NCI-H510A (cell line): Measurements from ENCODE around the gene PRKAR1A.

Experiments used
- DNase-seq: peaks from one replicate; lab custom pipeline; 2025; lab: John Stamatoyannopoulos, UW

Gene PRKAR1A

GRCh38 chr17:68542698-68543463 lies 30.7 kb downstream of the PRKAR1A start:
- DNase-seq, result no peak

GRCh38 chr17:68544111-68544915 lies 32.1 kb downstream of the PRKAR1A start:
- DNase-seq, result no peak

DNA sequence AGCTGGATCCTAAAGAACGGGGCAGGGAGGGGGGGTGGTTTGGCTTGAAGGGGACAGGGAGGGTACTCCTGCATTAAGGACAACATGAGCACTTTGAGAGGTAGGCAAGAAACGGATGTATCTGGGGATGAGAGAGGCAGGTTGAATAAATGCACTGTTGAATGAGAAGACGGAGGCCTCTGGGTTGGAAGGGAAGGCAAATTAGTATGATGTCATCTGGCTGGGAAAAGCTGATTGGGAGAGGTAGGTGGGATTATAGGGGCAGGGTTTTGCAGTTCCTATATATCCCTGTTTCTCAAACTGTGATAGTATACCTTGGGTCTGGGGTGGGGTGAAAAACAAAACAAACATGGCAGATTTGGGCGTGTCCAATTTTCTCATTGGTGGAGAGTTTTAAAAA lies 44.3 kb downstream of the PRKAR1A start:
- no peak for DNase-seq

DNA sequence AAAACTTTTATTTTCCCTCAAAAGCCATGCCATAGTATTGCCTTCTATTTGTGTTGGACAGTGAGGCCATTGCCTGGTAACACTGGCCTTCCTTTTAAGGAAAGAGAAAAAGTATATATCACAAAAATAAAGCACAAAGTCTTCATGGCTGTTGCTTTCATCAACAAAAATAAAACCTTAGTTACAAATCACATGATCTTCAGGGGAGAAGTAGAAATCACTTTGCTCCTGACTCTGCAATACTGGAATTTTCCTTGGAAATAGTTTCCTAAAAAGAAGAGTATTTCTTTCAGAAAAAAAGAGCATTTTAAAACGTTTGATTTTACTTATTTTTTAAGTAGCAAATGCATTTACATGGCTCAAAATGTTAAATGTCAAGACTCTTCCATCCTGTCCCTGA lies 47.1 kb downstream of the PRKAR1A start:
- DNase-seq, result no peak

- no peak for DNase-seq
Observed at GRCh38 chr17:68560966-68561720, 48.9 kb downstream of the PRKAR1A start.

GRCh38 chr17:68562736-68563135 lies 50.5 kb downstream of the PRKAR1A start:
- DNase-seq, result no peak

DNA sequence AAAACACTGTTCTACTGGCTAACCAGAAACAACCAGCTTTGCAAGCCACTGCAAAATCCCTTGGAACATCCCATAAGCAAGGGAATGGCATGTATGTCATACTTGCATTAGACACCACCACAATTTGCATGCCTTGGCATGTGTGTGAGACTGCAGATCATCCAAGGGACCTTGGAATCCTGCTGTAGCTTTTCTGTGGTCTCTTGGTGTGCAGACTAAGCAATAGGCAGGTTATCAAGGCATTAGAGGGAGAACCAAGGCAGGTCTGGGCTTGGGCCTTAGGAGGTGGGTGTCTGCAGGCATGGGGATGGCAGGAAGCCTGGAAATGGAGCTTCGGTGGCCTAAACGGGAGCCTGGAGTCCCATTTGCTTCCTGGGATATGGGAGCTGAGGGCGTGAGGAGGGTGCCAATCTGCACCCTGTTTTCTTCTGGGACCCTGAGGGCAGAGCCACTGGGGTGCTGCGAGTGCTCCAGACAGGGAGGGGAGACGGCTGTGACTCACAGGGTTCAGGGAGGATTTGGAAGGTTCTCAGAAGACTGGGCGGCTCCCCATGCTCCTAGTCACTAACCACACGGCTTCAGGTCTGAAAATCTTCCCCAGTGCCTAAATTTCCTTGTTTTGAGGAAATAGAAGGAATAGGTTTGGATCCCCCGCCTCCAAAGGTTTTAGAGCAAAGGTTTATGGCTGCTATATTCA lies 52.3 kb downstream of the PRKAR1A start:
- DNase-seq, result no peak

- no peak for DNase-seq
Observed at GRCh38 chr17:68565661-68566441, 53.6 kb downstream of the PRKAR1A start.

GRCh38 chr17:68566442-68566738 lies 54.2 kb downstream of the PRKAR1A start:
- DNase-seq, result no peak

DNA sequence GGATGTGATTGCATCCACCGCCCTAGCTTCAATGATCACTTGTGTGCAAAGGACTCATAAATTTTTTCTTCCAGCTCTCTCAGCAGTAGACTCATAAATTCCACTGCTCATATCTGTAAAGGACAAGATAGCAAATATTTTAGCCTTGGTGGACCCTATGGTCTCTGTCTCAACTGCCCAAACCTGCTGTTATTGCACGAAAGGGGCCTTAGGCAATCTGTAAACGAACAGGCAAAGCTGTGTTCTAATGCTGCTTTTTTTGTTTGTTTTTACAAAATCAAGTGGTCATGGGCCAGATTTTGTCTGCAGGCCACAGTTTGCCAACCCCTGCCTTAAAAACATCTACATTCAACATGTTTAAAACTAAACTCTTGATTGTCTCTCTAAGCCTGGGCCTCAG lies 54.8 kb downstream of the PRKAR1A start:
- DNase-seq, result no peak

DNA sequence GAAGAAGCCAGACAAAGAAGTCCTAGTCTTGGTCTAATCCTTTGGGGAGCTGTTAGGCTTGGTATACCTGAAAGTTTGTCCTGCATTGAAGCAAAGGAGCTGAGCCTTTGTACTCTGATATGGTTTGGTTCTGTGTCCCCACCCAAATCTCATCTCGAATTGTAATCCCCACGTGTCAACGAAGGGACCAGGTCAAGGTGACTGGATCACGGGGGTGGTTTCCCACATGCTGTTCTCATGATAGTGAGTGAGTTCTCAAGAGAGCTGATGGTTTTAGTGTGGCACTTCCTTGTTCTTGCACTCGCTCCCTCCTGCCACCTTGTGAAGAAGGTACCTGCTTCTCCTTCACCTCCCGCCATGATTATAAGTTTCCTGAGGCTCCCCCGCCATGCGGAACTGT lies 55.4 kb downstream of the PRKAR1A start:
- no peak for DNase-seq

GRCh38 chr17:68568581-68568980 lies 56.4 kb downstream of the PRKAR1A start:
- no peak for DNase-seq

DNA sequence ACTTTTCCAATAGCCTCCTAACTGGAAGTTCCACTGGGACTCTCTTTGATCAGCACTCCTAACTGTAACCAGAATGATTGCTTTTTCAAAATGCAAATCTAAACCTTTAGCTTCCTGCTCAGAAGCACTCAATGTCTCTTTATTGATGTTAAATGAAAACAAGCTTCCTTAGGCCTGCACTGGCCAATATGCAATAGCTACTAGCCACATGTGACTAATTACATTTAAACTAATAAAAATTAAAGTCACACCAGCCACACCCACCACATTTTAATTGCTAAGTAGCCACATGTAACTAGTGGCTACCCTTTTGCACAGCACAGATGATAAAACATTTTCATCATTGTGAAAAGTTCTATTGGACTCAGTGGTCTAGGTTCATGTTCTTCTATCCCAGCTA lies 57.1 kb downstream of the PRKAR1A start:
- no peak for DNase-seq

DNA sequence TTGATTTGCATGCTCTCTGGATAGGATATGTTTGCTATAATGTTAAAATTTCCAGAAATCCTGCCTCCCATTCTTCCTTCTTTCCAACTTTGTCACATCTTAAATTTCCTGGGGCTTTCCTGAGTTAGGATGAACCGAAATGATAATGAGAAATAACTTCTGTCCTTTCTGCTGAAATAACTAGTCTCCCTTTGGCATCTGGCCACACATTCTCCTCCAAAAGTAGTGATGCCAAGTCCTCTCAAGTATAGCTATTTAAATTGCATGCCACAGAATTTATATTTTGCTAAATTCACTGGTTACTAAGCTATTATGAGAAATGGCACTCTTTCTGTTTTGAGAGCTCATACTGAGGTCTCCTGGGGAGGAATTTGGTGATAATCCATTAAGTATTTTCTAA lies 58.3 kb downstream of the PRKAR1A start:
- no peak for DNase-seq

GRCh38 chr17:68572138-68572842 lies 60.1 kb downstream of the PRKAR1A start:
- no peak for DNase-seq

- DNase-seq, result no peak
Observed at GRCh38 chr17:68573338-68573737, 61.1 kb downstream of the PRKAR1A start.

- DNase-seq, result no peak
Observed at GRCh38 chr17:68576137-68576536, 63.9 kb downstream of the PRKAR1A start.

GRCh38 chr17:68576811-68577496 lies 64.7 kb downstream of the PRKAR1A start:
- DNase-seq, result no peak

DNA sequence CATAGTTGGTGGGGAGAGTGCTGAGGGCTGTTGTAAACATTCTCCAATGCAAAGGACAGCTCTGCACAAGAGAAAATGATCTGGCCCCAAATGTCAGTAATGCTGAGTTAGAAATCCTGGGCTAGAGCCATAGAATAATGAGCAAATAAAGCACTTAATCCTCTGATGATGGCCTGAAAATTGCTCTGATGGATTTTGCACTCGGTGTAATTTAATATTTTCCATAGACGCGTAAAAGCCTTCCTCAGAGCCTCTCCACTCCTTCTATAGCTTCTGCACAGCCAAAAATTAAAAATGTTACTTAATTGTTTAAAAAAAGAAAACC lies 65.2 kb downstream of the PRKAR1A start:
- no peak for DNase-seq

- DNase-seq, result no peak
Observed at GRCh38 chr17:68578236-68578635, 66.0 kb downstream of the PRKAR1A start.
